Measurements from ENCODE around the gene NCBP3.
"Not testable (repeated sequence)": the region's sequence is repeated elsewhere in the genome, so short reads cannot be mapped to it uniquely, and the experiment has no call there.

The NCBP3 gene

GRCh38 chr17:3808701-3809100 lies 37.3 kb downstream of the NCBP3 start:
- no peak for DNase-seq

DNA sequence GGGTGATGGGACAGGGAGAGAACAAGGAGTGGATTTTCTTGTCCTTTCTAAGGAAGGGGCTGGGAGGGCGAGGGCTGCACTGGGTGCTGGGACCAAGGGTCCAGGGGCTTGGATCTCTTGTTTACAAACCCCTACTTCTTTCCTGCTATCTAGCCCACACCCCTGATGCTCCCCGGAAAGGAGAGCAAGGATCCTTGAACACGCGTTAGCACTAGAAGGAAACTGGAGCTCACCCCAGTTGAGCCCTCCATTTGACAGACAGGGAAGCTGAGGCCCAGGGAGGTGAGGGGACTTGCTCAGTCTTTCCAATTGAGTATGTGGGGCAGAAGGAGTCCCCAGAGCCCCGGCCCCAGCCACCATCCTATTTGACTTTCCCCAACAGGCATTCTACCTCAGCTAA lies 40.5 kb downstream of the NCBP3 start:
- no peak for DNase-seq

DNA sequence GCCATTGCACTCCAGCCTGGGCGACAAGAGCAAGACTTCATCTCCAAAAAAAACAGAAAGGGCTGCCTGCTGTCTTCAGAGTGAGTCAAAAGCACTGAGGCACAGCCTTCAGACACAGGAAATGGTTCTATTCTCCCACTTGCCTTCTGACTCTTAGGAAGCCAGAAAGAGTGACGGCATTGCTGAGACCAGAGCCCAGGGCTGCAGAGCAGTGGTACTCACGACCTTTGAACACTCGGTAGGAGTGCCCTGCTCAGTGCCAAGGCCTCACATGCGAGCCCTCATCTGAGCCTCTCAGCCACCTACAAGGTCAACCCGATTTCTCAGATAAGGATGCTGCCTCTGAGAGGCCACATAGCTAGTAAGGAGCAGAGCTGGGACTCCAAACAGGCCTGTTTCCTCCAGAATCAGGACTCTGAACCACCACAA lies 41.5 kb downstream of the NCBP3 start:
- no peak for DNase-seq

GRCh38 chr17:3803308-3803640 lies 42.8 kb downstream of the NCBP3 start:
- DNase-seq: no peak

DNA sequence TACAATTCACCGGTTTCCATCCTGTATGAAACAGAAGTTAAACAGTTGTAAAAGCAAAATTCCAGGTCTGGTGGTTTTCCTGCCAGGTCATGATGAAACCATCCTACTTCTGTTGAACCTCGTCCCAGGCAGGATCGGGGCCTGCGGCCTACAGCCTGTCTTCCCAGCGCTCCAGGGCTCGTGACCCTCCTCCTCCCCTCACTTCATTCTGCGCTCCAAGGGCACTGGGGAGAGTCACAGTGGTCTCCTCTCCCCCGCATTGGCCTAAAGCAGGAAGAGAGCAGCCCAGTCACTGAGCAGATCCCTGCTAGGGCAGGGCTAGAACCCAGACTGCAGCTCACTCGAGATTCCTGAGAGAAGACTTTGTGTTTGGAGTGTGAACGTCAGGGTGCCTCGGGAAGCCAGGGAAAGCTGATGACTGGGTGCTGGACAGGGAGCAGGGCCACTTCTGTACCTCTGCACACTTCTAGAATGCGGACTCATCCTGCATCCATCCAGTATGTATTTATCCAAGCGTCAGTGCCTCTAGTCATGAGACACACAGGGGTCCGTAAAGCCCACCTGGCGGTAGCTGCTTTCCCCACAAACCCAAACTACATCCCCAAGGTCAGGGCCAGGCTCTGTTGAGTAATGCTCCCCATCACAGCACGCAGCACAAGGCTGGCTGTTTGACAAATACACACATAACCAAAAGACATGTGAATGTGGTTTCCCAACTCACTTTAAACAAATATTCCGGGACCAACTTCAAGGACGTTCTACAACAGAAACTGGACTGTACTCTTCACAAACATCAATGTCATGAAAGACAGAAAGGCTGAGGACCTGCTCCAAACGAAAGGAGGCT lies 43.4 kb downstream of the NCBP3 start:
- DNase-seq: no peak

GRCh38 chr17:3801792-3802191 lies 44.3 kb downstream of the NCBP3 start:
- no peak for DNase-seq

DNA sequence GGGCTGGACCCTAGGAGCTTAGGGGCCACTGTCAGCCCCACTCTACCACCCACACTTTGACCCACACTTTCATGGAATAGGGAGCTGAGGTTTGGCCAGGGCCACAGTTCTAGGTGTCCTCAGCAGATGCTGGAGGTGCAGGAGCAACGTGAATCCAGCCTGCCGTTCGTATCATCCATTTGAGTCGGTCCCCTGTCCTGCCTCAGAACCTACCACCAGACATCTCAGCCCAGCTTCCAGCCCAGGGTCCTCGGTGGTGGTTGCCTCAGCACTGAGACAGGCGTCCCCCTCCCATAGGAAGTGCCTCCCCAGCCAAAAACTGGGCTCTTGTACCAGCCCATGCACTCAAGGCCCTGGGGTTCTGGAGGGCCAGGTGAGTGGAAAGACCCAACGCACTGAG lies 44.7 kb downstream of the NCBP3 start:
- DNase-seq: no peak

- no peak for DNase-seq
Measured at GRCh38 chr17:3800362-3801271, 45.4 kb downstream of the NCBP3 start, which contains the start of gene ITGAE. Gene ITGAE, minus strand, starts transcription at chr17:3801188. Its CDS starts 44 bp downstream, at chr17:3801144.

GRCh38 chr17:3799181-3799945 lies 46.7 kb downstream of the NCBP3 start:
- no peak for DNase-seq

GRCh38 chr17:3798273-3799180 lies 47.5 kb downstream of the NCBP3 start:
- no peak for DNase-seq

- no peak for DNase-seq
Measured at GRCh38 chr17:3796822-3797170, 49.2 kb downstream of the NCBP3 start.

DNA sequence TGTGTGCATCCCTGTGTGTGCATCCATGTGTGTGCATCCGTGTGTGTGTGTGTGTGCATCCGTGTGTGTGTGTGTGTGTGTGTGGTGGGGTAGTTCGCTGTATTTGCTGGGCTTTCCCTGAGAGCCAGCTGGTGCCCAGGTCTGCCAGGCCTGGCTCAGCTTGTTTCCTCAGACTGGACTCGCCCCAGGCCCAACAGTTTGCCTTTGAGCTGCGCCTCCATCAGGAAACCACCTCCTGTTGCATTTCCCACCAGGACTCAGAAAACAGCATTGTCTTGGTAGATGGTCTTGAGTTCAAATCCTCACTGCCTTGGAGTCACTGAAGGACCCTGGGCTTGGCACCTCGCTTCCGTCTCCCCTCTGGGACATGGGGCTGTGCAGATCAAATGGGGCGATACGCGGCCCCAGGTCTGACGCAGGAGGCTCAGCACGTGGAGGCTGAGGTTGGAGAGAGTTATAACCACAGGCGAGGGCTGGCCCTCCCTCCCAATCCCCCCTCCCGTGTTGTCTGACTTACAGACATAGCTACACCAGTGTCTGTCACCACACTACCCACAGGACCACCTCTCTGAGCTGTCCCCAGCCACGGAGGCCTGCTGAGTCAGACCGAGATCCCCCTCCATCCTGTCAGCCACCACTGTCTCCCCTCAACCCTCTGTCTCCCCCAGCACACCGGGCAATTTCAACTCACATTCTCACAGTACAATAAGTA lies 49.8 kb downstream of the NCBP3 start:
- DNase-seq: no peak

DNA sequence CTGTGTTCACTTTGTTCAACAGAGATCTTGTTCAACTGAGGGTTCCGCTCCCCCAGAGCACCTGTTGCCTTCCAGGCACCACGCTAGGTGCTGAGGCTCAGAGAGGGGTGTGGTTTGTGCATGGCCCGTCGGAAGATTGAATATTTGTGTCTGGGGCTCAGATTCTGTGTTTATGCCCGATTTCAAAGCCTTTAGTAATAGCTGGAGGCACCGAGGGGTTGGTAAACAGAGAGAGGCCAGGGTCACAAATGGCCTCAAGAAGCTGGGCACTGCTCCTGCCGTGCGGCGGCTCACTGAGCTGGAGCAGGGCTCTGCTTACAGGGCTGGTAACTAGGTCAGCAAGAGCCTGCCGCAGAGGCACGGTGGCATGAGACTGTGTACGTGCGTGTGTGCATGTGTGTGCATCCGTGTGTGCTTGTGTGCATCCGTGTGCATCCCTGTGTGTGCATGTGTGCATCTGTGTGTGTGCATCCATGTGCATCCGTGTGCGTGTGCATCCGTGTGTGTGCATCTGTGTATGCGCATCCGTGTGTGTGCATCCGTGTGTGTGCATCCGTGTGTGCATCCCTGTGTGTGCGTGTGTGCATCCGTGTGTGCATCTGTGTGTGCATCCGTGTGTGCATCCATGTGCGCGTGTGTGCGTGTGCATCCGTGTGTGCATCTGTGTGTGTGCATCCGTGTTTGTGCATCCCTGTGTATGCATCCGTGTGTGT lies 50.5 kb downstream of the NCBP3 start:
- DNase-seq: no peak

DNA sequence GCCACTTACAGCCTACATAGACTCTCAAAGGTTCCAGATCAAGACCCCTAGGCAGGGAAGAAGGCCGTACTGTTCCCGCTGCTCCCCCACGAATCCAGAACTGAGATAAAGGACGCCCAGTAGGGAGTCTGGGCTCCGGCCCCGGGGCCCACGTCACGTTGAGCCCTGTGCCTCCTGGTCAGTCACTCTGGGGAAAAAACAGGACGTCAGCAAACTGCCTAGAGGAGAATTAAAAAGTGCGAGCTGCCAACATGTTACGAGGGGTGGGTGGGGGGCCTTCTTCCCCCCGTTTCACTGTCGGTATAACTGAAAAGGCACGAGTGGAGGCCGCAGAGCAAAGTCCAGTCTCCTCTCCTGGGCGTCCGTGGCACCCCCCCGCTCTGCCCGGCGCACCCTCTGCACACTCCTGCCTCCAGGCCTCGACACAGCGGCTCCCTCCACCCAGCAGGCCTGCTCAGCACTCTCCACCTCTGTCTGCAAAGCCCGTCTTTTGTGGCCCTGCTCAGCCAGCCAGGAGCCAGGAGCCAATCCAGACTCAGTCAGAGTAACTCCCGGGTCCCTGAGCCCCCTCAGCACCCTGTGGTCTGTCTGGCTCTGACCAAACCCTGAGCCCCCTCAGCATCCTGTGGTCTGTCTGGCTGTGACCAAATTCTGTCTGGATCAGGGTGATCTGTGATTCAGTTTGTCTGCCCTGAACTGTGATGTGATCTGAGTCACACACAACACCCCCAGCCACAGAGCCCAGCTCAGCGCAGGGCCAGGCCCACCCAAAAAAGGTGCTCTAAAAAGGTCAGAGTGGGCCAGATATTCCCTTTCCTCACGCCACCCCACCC lies 51.3 kb downstream of the NCBP3 start:
- DNase-seq: no peak

GRCh38 chr17:3794152-3794551 lies 51.9 kb downstream of the NCBP3 start:
- DNase-seq: not testable (repeated sequence)

GRCh38 chr17:3793258-3793657 lies 52.8 kb downstream of the NCBP3 start:
- not testable (repeated sequence) for DNase-seq

GRCh38 chr17:3792481-3792880 lies 53.6 kb downstream of the NCBP3 start:
- DNase-seq: no peak

- DNase-seq: no peak
Measured at GRCh38 chr17:3788200-3788599, 57.8 kb downstream of the NCBP3 start.

- not testable (repeated sequence) for DNase-seq
Measured at GRCh38 chr17:3785323-3785722, 60.7 kb downstream of the NCBP3 start.

DNA sequence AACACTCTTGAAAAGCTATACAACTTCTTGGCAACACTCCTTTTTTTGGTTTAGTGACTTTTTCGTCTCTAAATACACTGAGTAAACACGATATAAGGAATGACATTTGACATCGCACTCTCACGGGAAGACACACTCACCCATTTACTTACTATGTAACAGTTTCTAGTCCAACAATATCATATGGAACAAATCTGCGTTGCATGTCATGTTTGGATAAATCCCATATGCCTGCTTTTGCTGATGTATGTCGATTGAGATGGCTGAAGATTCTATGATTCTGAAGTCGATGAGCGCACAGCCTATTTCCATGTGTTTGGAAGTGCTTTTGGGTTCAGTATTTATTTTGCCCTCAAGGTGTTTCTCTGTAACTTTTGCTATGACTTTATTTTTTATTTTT lies 63.3 kb downstream of the NCBP3 start:
- no peak for DNase-seq

All from cortex of kidney (tissue), 1 donor.